Vagina (tissue), 2 donors: ENCODE results near the gene GRB7. TPM values are rescaled to one million over a fixed set of nuclear protein-coding genes. Genes with fewer than 3 reads are reported as not detected.

Experiments used
- DNase-seq, 2 donors: peaks; one replicate each; pipeline ENCODE4 v3.0.0-alpha.2; 2017; ENCODE audit errors: extremely low spot score in 2 of 2
- H3K27ac ChIP-seq: fragments of 200-600 bp; sonication (generic); one replicate; pipeline ENCODE4 v1.5.1; 2019
- H3K27me3 ChIP-seq: fragments of 200-600 bp; sonication (generic); one replicate; pipeline ENCODE4 v1.5.1; 2019
- H3K36me3 ChIP-seq, 2 donors: fragments of 200-600 bp; sonication (generic); one replicate each; pipeline ENCODE4 v1.5.1; 2017 to 2019
- H3K4me1 ChIP-seq: fragments of 200-600 bp; sonication (generic); one replicate; pipeline ENCODE4 v1.5.1; 2019
- H3K4me3 ChIP-seq, 2 donors: fragments of 200-600 bp; sonication (generic); 1 replicate in 1 of 2; 2 replicates in 1 of 2; pipeline ENCODE4 v1.5.1; 2016 to 2019
- H3K9me3 ChIP-seq: fragments of 200-600 bp; sonication (generic); one replicate; pipeline ENCODE4 v1.5.1; 2019
- POLR2A ChIP-seq, 2 donors: fragments of 450-650 bp; IDR thresholded peaks; one replicate each; pipeline ENCODE4 v1.6.1; 2017; ENCODE audit warnings: antibody characterized with exemption in 2 of 2, mild to moderate bottlenecking in 2 of 2, moderate library complexity in 2 of 2
- POLR2AphosphoS5 ChIP-seq, 2 donors: sonication (generic); formaldehyde crosslinking; IDR thresholded peaks; one replicate each; pipeline ENCODE4 v1.9.0; 2017; ENCODE audit warnings: antibody characterized with exemption in 2 of 2, mild to moderate bottlenecking in 2 of 2, low read depth in 1 of 2; ENCODE audit not compliant: insufficient read depth in 1 of 2
- intact Hi-C: fragments of 100-400 bp; cut with DNase I; formaldehyde crosslinking; loops from one replicate; pipeline ENCODE4 v1.15.1; 2023
- total RNA-seq: library from RNA; depleted of rRNA; stranded (reverse); fragments of >200 nt; gene quantifications from one replicate; pipeline ENCODE4 v1.2.3, GENCODE V29; 2016
- TF ChIP-seq, protein P1 (sequence below), 3 experiments: fragments of 450-650 bp in 2 of 3; fragments of 200-600 bp in 1 of 3; sonication (generic) in 1 of 3; IDR thresholded peaks; one replicate each; pipeline ENCODE4 v1.5.1; 2017 to 2019; ENCODE audit warnings: antibody characterized with exemption in 3 of 3, mild to moderate bottlenecking in 2 of 3, moderate library complexity in 2 of 3

Gene GRB7
- total RNA-seq, 1 donor from 2014 or later = 23.6 TPM

DNA sequence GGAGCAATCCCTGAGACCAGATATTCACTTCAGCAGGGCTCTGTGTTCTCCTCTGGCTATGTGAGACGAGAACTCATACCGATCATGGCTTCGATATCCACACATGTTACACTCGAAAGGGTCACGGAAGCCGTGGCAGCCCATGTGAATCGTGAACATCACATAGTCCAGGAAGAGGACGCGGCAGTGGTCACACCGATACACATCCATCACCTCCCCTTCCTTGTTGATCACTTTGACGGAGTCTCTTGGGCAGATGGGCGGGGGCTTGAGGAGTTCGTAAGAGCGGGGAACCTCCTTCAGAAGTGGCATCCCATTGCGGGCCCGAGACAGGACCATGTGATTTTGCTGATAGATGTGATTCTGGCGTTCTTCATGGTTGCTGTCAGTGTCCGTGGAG lies 28.0 kb downstream of the GRB7 start:
- no peak overlapping the region for H3K27ac ChIP-seq
- intact Hi-C loops = no loop called here
- H3K36me3 ChIP-seq = no peaks in the 10 kb centered on the region
- H3K27me3 ChIP-seq = no peaks in the 10 kb centered on the region
- TF ChIP-seq, protein P1, sequence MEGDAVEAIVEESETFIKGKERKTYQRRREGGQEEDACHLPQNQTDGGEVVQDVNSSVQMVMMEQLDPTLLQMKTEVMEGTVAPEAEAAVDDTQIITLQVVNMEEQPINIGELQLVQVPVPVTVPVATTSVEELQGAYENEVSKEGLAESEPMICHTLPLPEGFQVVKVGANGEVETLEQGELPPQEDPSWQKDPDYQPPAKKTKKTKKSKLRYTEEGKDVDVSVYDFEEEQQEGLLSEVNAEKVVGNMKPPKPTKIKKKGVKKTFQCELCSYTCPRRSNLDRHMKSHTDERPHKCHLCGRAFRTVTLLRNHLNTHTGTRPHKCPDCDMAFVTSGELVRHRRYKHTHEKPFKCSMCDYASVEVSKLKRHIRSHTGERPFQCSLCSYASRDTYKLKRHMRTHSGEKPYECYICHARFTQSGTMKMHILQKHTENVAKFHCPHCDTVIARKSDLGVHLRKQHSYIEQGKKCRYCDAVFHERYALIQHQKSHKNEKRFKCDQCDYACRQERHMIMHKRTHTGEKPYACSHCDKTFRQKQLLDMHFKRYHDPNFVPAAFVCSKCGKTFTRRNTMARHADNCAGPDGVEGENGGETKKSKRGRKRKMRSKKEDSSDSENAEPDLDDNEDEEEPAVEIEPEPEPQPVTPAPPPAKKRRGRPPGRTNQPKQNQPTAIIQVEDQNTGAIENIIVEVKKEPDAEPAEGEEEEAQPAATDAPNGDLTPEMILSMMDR (IDR thresholded peaks at IDR 0.05) = no peak
- TF ChIP-seq POLR2AphosphoS5 (IDR thresholded peaks at IDR 0.05; ENCODE audit: insufficient read depth in 1 of 2, low read depth in 1 of 2) (no peak), POLR2A (IDR thresholded peaks at IDR 0.05) (no peak)
- H3K4me1 ChIP-seq = no peaks in the 10 kb centered on the region
- DNase-seq = peak in 1 of 2 donors; percentile 72
- no peak overlapping the region for H3K4me3 ChIP-seq
- H3K9me3 ChIP-seq = no peaks in the 10 kb centered on the region

DNA sequence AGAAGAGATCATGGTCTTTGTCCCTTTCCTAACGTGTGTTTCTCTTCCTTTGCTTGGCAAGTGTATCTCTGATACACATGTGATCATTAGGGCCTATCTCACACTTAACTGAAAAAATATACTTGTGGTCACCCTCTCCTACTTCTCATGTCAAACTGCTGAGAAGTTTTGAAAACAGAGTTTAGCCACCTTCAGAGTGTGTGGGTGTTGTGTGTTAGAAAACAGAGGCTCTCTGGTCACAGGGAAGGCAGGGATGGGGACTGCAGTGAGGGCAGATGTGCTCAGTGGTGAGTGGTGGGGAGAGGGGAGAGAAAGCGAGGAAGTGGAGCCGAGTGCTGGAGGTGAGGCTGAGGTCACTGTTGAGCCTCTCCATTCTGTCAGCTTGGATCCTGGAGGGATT lies 29.4 kb downstream of the GRB7 start:
- H3K27me3 ChIP-seq = no peaks in the 10 kb centered on the region
- no peak for DNase-seq
- H3K4me3 ChIP-seq = no peak overlapping the region
- H3K27ac ChIP-seq = no peak overlapping the region
- no peaks in the 10 kb centered on the region for H3K9me3 ChIP-seq
- H3K36me3 ChIP-seq = no peaks in the 10 kb centered on the region
- TF ChIP-seq POLR2AphosphoS5 (IDR thresholded peaks at IDR 0.05; ENCODE audit: insufficient read depth in 1 of 2, low read depth in 1 of 2) = no peak
- TF ChIP-seq, protein P1 (IDR thresholded peaks at IDR 0.05) = no peak
- TF ChIP-seq POLR2A (IDR thresholded peaks at IDR 0.05) = no peak
- intact Hi-C loops = no loop called here
- H3K4me1 ChIP-seq = no peaks in the 10 kb centered on the region

DNA sequence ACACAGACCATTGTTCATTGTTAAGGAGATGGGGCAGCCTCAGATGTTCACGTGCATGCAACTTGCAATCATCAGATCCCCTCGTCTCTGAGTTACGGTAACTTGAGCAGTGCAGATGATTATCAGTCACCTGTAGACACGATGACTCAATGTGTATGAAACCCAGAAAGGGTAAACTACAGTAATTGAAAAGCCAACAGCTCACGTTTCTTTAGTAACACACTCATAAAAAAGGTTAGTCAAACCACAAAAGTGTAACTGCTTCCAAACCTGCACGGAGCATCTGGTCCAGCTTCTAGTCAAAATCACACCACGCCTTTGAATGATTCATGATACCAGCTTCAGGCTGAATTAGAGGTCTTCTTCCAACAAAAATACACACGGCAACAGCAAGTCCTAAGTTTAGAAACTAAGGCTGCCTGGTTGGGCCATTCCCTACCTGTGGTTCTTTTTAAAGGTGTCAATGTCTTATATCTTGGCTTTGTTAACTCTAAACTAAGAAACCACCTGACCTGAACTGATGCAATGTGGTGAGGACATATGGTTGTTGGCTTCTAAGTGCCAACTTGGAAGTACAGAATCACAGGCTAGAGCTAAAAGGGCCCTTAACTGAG lies 32.3 kb downstream of the GRB7 start:
- H3K27ac ChIP-seq = no peak overlapping the region
- DNase-seq = no peak

DNA sequence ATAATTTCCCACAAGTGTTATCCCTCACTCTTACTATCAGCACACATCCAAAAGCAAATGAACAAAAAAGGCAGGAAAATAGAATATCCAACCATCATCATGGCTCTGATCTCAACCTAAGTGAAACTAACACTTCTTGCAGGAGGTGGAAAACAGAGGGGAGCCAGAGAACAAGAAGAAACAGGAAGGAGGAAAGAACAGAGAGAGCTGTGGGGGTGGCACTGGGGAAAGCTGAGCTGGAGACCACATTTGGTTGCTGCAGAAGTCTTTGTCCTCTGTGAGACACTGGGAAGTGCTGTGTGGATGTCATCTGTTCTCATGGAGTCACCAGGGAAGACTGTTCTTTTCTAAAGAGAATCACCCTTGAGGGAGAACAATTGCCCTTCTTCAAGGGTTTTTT lies 34.7 kb downstream of the GRB7 start:
- H3K4me1 ChIP-seq = no peaks in the 10 kb centered on the region
- DNase-seq = no peak
- TF ChIP-seq, protein P1 (IDR thresholded peaks at IDR 0.05) = no peak
- TF ChIP-seq POLR2A (IDR thresholded peaks at IDR 0.05) (no peak), POLR2AphosphoS5 (IDR thresholded peaks at IDR 0.05; ENCODE audit: insufficient read depth in 1 of 2, low read depth in 1 of 2) (no peak)

More for the DNA sequence above, 32.3 kb downstream of the GRB7 start:
- TF ChIP-seq, protein P1 (IDR thresholded peaks at IDR 0.05) = no peak
- TF ChIP-seq POLR2AphosphoS5 (IDR thresholded peaks at IDR 0.05; ENCODE audit: insufficient read depth in 1 of 2, low read depth in 1 of 2) = peak in 1 of 2 donors; percentile 78
- no peak for TF ChIP-seq POLR2A (IDR thresholded peaks at IDR 0.05)
- H3K27me3 ChIP-seq = no peaks in the 10 kb centered on the region
- intact Hi-C loops = no loop called here
- H3K9me3 ChIP-seq = no peaks in the 10 kb centered on the region
- no peak overlapping the region for H3K4me3 ChIP-seq
- H3K4me1 ChIP-seq = no peaks in the 10 kb centered on the region
- H3K36me3 ChIP-seq = no peaks in the 10 kb centered on the region

More for the DNA sequence above, 34.7 kb downstream of the GRB7 start:
- Histone ChIP-seq H3K27ac (no peak overlapping the region), H3K36me3 (no peaks in the 10 kb centered on the region), H3K27me3 (no peaks in the 10 kb centered on the region), H3K4me3 (no peak overlapping the region), H3K9me3 (no peaks in the 10 kb centered on the region)
- intact Hi-C loops = no loop called here
